Ishikawa (cell line): ENCODE data around the gene DCAF11.

Experiments used
- CEBPB ChIP-seq: IDR thresholded peaks from 2 replicates; pipeline ENCODE4 v1.6.1; 2012
- CREB1 ChIP-seq: IDR thresholded peaks from 2 replicates; pipeline ENCODE4 v1.6.1; 2012; ENCODE audit warnings: low read depth
- EP300 ChIP-seq: IDR thresholded peaks from 2 replicates; pipeline ENCODE4 v1.6.1; 2012; ENCODE audit warnings: borderline replicate concordance
- FOXM1 ChIP-seq: IDR thresholded peaks from 2 replicates; pipeline ENCODE4 v1.6.1; 2012; ENCODE audit warnings: low read depth, borderline replicate concordance
- NFIC ChIP-seq: IDR thresholded peaks from 2 replicates; pipeline ENCODE4 v1.6.1; 2012
- RAD21 ChIP-seq: IDR thresholded peaks from 2 replicates; pipeline ENCODE4 v1.6.1; 2012; ENCODE audit warnings: low read depth
- TAF1 ChIP-seq: IDR thresholded peaks from 2 replicates; pipeline ENCODE4 v1.6.1; 2012; ENCODE audit warnings: low read depth, mild to moderate bottlenecking
- TCF12 ChIP-seq: IDR thresholded peaks from 2 replicates; pipeline ENCODE4 v1.6.1; 2012; ENCODE audit warnings: low read depth
- TEAD4 ChIP-seq: IDR thresholded peaks from 2 replicates; pipeline ENCODE4 v1.6.1; 2012
- YY1 ChIP-seq: IDR thresholded peaks from 2 replicates; pipeline ENCODE4 v1.6.1; 2012; ENCODE audit warnings: low read depth
- ZBTB7A ChIP-seq: IDR thresholded peaks from 2 replicates; pipeline ENCODE4 v1.6.1; 2012; ENCODE audit warnings: low read depth
- TF ChIP-seq, protein P1 (sequence below): IDR thresholded peaks from 2 replicates; pipeline ENCODE4 v1.6.1; 2012; ENCODE audit warnings: low read depth, mild to moderate bottlenecking
- TF ChIP-seq, protein P2 (sequence below): IDR thresholded peaks from 2 replicates; pipeline ENCODE4 v1.6.1; 2012
- TF ChIP-seq, protein P3 (sequence below): IDR thresholded peaks from 2 replicates; pipeline ENCODE4 v1.6.1; 2012

DNA sequence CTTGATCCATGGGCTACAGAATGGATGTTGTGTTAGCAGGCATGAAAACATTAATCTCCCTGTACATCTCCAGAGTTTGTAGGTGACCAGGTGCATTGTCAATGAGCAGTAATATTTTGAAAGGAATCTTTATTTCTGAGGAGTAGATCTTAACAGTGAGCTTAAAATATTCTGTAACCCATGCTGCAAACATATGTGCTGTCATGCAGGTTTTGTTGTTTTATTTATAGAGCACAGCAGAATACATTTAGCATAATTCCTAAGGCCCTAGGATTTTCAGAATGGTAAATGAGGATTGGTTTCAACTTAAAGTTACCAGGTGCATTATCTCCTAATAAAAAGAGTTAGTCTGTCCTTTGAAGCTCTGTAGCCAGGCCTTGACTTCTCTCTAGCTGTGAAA, 12.4 kb downstream of the DCAF11 start:
- TF ChIP-seq CEBPB (no peak), FOXM1 (no peak), RAD21 (no peak), CREB1 (no peak), EP300 (no peak), YY1 (no peak), TAF1 (no peak), TEAD4 (no peak), ZBTB7A (no peak), TCF12 (no peak), NFIC (no peak)
- TF ChIP-seq, protein P1, sequence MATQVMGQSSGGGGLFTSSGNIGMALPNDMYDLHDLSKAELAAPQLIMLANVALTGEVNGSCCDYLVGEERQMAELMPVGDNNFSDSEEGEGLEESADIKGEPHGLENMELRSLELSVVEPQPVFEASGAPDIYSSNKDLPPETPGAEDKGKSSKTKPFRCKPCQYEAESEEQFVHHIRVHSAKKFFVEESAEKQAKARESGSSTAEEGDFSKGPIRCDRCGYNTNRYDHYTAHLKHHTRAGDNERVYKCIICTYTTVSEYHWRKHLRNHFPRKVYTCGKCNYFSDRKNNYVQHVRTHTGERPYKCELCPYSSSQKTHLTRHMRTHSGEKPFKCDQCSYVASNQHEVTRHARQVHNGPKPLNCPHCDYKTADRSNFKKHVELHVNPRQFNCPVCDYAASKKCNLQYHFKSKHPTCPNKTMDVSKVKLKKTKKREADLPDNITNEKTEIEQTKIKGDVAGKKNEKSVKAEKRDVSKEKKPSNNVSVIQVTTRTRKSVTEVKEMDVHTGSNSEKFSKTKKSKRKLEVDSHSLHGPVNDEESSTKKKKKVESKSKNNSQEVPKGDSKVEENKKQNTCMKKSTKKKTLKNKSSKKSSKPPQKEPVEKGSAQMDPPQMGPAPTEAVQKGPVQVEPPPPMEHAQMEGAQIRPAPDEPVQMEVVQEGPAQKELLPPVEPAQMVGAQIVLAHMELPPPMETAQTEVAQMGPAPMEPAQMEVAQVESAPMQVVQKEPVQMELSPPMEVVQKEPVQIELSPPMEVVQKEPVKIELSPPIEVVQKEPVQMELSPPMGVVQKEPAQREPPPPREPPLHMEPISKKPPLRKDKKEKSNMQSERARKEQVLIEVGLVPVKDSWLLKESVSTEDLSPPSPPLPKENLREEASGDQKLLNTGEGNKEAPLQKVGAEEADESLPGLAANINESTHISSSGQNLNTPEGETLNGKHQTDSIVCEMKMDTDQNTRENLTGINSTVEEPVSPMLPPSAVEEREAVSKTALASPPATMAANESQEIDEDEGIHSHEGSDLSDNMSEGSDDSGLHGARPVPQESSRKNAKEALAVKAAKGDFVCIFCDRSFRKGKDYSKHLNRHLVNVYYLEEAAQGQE, result no peak
- TF ChIP-seq, protein P2, sequence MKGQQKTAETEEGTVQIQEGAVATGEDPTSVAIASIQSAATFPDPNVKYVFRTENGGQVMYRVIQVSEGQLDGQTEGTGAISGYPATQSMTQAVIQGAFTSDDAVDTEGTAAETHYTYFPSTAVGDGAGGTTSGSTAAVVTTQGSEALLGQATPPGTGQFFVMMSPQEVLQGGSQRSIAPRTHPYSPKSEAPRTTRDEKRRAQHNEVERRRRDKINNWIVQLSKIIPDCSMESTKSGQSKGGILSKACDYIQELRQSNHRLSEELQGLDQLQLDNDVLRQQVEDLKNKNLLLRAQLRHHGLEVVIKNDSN, result no peak
- TF ChIP-seq, protein P3, sequence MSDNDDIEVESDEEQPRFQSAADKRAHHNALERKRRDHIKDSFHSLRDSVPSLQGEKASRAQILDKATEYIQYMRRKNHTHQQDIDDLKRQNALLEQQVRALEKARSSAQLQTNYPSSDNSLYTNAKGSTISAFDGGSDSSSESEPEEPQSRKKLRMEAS, result no peak
